Central memory CD8-positive, alpha-beta T cell (primary cell): ENCODE measurements around the gene ANKMY1.

Experiments used
- ATAC-seq: fragments of 150-1000 bp; cut with Tn5 transposase; replicated peaks from 2 replicates; pipeline ENCODE4 v1.10.0; 2022; ENCODE audit warnings: mild to moderate bottlenecking, moderate FRiP score, moderate number of reproducible peaks; ENCODE audit not compliant: poor library complexity, severe bottlenecking; ENCODE audit errors: extremely low read depth
- DNase-seq, 2 donors: peaks; one replicate each; pipeline ENCODE4 v3.0.0; 2021; ENCODE audit warnings: low spot score in 2 of 2
- H3K27ac Mint-ChIP-seq: one replicate; pipeline ENCODE4 v1.8.0; 2022; ENCODE audit warnings: low read depth, mild to moderate bottlenecking, moderate library complexity, mixed read lengths
- H3K27me3 Mint-ChIP-seq: one replicate; pipeline ENCODE4 v1.8.0; 2022; ENCODE audit warnings: mixed read lengths
- H3K36me3 Mint-ChIP-seq: one replicate; pipeline ENCODE4 v1.8.0; 2022; ENCODE audit warnings: mild to moderate bottlenecking, moderate library complexity, mixed read lengths; ENCODE audit not compliant: insufficient read depth
- H3K4me1 Mint-ChIP-seq: one replicate; pipeline ENCODE4 v1.8.0; 2022; ENCODE audit warnings: mixed read lengths
- H3K4me3 Mint-ChIP-seq: one replicate; pipeline ENCODE4 v1.8.0; 2022; ENCODE audit warnings: mild to moderate bottlenecking, moderate library complexity, mixed read lengths
- H3K9me3 Mint-ChIP-seq: one replicate; pipeline ENCODE4 v1.8.0; 2022; ENCODE audit warnings: mixed read lengths

ANKMY1 gene

GRCh38 chr2:240520130-240520973 is 37.4 kb downstream of the ANKMY1 start:
- DNase-seq (no peak), ATAC-seq (no peak)
- no peaks in the 10 kb centered on the region for H3K9me3 Mint-ChIP-seq
- peaks cover 4% of the 10 kb centered on the region for H3K36me3 Mint-ChIP-seq
- no peak overlapping the region for H3K27ac Mint-ChIP-seq
- H3K4me1 Mint-ChIP-seq: peaks cover 5% of the 10 kb centered on the region
- no peak overlapping the region for H3K4me3 Mint-ChIP-seq
- no peaks in the 10 kb centered on the region for H3K27me3 Mint-ChIP-seq

GRCh38 chr2:240519396-240520129 is 38.2 kb downstream of the ANKMY1 start:
- no peak overlapping the region for H3K27ac Mint-ChIP-seq
- H3K9me3 Mint-ChIP-seq: no peaks in the 10 kb centered on the region
- no peak for ATAC-seq

GRCh38 chr2:240518981-240519380 is 38.8 kb downstream of the ANKMY1 start:
- H3K27ac Mint-ChIP-seq: no peak overlapping the region
- peaks cover 3% of the 10 kb centered on the region for H3K36me3 Mint-ChIP-seq
- DNase-seq: no peak
- peaks cover 10% of the 10 kb centered on the region for H3K4me1 Mint-ChIP-seq
- no peaks in the 10 kb centered on the region for H3K9me3 Mint-ChIP-seq
- no peaks in the 10 kb centered on the region for H3K27me3 Mint-ChIP-seq
- ATAC-seq: no peak
- H3K4me3 Mint-ChIP-seq: no peak overlapping the region

More at GRCh38 chr2:240519396-240520129, 38.2 kb downstream of the ANKMY1 start:
- no peak for DNase-seq
- Mint-ChIP-seq H3K4me1 (peaks cover 5% of the 10 kb centered on the region), H3K4me3 (no peak overlapping the region), H3K27me3 (no peaks in the 10 kb centered on the region), H3K36me3 (peaks cover 2% of the 10 kb centered on the region)

- H3K4me1 Mint-ChIP-seq: peaks cover 19% of the 10 kb centered on the region
- no peaks in the 10 kb centered on the region for H3K27me3 Mint-ChIP-seq
- DNase-seq: no peak
- peaks cover 5% of the 10 kb centered on the region for H3K36me3 Mint-ChIP-seq
- H3K9me3 Mint-ChIP-seq: no peaks in the 10 kb centered on the region
- no peak overlapping the region for H3K27ac Mint-ChIP-seq
- H3K4me3 Mint-ChIP-seq: no peak overlapping the region
- ATAC-seq: no peak
Observed at GRCh38 chr2:240517342-240517741, 40.4 kb downstream of the ANKMY1 start.

- H3K4me3 Mint-ChIP-seq: no peak overlapping the region
- ATAC-seq (no peak), DNase-seq (no peak)
- H3K4me1 Mint-ChIP-seq: peaks cover 21% of the 10 kb centered on the region
- peaks cover 6% of the 10 kb centered on the region for H3K36me3 Mint-ChIP-seq
- H3K9me3 Mint-ChIP-seq: no peaks in the 10 kb centered on the region
- H3K27ac Mint-ChIP-seq: peak overlapping the region; percentile 91
- H3K27me3 Mint-ChIP-seq: no peaks in the 10 kb centered on the region
Observed at GRCh38 chr2:240514631-240515030, 43.2 kb downstream of the ANKMY1 start.

- peak; percentile 98 for ATAC-seq
- Mint-ChIP-seq H3K36me3 (peaks cover 5% of the 10 kb centered on the region), H3K9me3 (no peaks in the 10 kb centered on the region), H3K4me1 (peaks cover 21% of the 10 kb centered on the region), H3K27ac (peak overlapping the region; percentile 91), H3K27me3 (no peaks in the 10 kb centered on the region), H3K4me3 (peak overlapping the region; percentile 6)
- DNase-seq: peak; percentile 77 to 81
Observed at GRCh38 chr2:240513549-240514287, 44.1 kb downstream of the ANKMY1 start.

- ATAC-seq (no peak), DNase-seq (peak in 1 of 2 donors; percentile 12)
- H3K27ac Mint-ChIP-seq: peak overlapping the region; percentile 91
- H3K4me3 Mint-ChIP-seq: no peak overlapping the region
- H3K27me3 Mint-ChIP-seq: no peaks in the 10 kb centered on the region
- H3K4me1 Mint-ChIP-seq: peaks cover 21% of the 10 kb centered on the region
- H3K36me3 Mint-ChIP-seq: peaks cover 5% of the 10 kb centered on the region
- H3K9me3 Mint-ChIP-seq: no peaks in the 10 kb centered on the region
Observed at GRCh38 chr2:240512666-240513535, 44.9 kb downstream of the ANKMY1 start.

GRCh38 chr2:240512109-240512485 is 45.7 kb downstream of the ANKMY1 start:
- no peak for DNase-seq
- H3K27me3 Mint-ChIP-seq: no peaks in the 10 kb centered on the region

GRCh38 chr2:240511351-240512108 is 46.3 kb downstream of the ANKMY1 start:
- Mint-ChIP-seq H3K4me1 (peaks cover 21% of the 10 kb centered on the region), H3K27ac (no peak overlapping the region), H3K4me3 (no peak overlapping the region), H3K9me3 (no peaks in the 10 kb centered on the region), H3K27me3 (no peaks in the 10 kb centered on the region), H3K36me3 (peaks cover 5% of the 10 kb centered on the region)
- DNase-seq (peak in 1 of 2 donors; percentile 12), ATAC-seq (no peak)

More at GRCh38 chr2:240512109-240512485, 45.7 kb downstream of the ANKMY1 start:
- Mint-ChIP-seq H3K4me1 (peaks cover 21% of the 10 kb centered on the region), H3K27ac (no peak overlapping the region), H3K9me3 (no peaks in the 10 kb centered on the region), H3K36me3 (peaks cover 5% of the 10 kb centered on the region), H3K4me3 (no peak overlapping the region)
- no peak for ATAC-seq

GRCh38 chr2:240510513-240511210 is 47.1 kb downstream of the ANKMY1 start:
- Mint-ChIP-seq H3K27ac (no peak overlapping the region), H3K27me3 (no peaks in the 10 kb centered on the region), H3K9me3 (no peaks in the 10 kb centered on the region), H3K4me1 (peaks cover 21% of the 10 kb centered on the region), H3K4me3 (no peak overlapping the region), H3K36me3 (peaks cover 5% of the 10 kb centered on the region)
- no peak for DNase-seq
- ATAC-seq: no peak
